Stomach (tissue), 9 donors: ENCODE data around the gene KCTD5. TPM values are rescaled to one million over a fixed set of nuclear protein-coding genes. Genes with fewer than 3 reads are reported as not detected.
"Not testable (repeated sequence)": the region's sequence is repeated elsewhere in the genome, so short reads cannot be mapped to it uniquely, and the experiment has no call there.

Experiments used
- DNase-seq, 2 donors: peaks; one replicate each; pipeline versions ENCODE4 v3.0.0 to v3.0.0-alpha.2; 2013 to 2019
- H3K27ac ChIP-seq, 5 donors: fragments of 200-600 bp in 4 of 5; sonication (generic) in 4 of 5; one replicate each; pipeline ENCODE4 v1.5.1; 2013 to 2019; ENCODE audit warnings: mild to moderate bottlenecking in 1 of 5, moderate library complexity in 1 of 5
- H3K27me3 ChIP-seq, 3 donors: fragments of 200-600 bp; sonication (generic); one replicate each; pipeline ENCODE4 v1.5.1; 2017 to 2019; ENCODE audit warnings: mixed run types in 1 of 3
- H3K36me3 ChIP-seq, 4 donors: fragments of 200-600 bp; sonication (generic); 1 replicate in 3 of 4; 2 replicates in 1 of 4; pipeline ENCODE4 v1.5.1; 2016 to 2019
- H3K4me1 ChIP-seq, 4 donors: fragments of 200-600 bp; sonication (generic); one replicate each; pipeline ENCODE4 v1.5.1; 2016 to 2019
- H3K4me3 ChIP-seq, 4 donors: fragments of 200-600 bp; sonication (generic) in 3 of 4; one replicate each; pipeline ENCODE4 v1.5.1; 2016 to 2019; ENCODE audit warnings: mild to moderate bottlenecking in 1 of 4
- H3K9me3 ChIP-seq, 4 donors: fragments of 200-600 bp; sonication (generic); one replicate each; pipeline ENCODE4 v1.5.1; 2016 to 2019
- EP300 ChIP-seq: sonication (generic); formaldehyde crosslinking; IDR thresholded peaks from one replicate; pipeline ENCODE4 v1.6.1; 2017; ENCODE audit warnings: antibody characterized with exemption
- POLR2A ChIP-seq, 4 donors: fragments of 450-650 bp; IDR thresholded peaks; one replicate each; pipeline ENCODE4 v1.6.1; 2016; ENCODE audit warnings: antibody characterized with exemption in 4 of 4, control low read depth in 2 of 4, mild to moderate bottlenecking in 1 of 4, moderate library complexity in 1 of 4
- POLR2AphosphoS5 ChIP-seq, 3 donors: sonication (generic); formaldehyde crosslinking; IDR thresholded peaks; one replicate each; pipeline ENCODE4 v1.6.1; 2016; ENCODE audit warnings: antibody characterized with exemption in 3 of 3
- WGBS, 5 donors: extraction: QIAGEN DNeasy Blood & Tissue Kit in 3 of 5; methylation state at CpG; one replicate each; pipeline versions ENCODE4 v1.1.5 to v1.1.7; 2013 to 2018; 5-methylcytosine and 5-hydroxymethylcytosine counted together
- intact Hi-C: fragments of 100-400 bp; cut with DNase I; formaldehyde crosslinking; loops from one replicate; pipeline ENCODE4 v1.15.1; 2023; ENCODE audit warnings: low total_unique reads
- polyA plus RNA-seq, 3 donors: library from polyadenylated mRNA; stranded (reverse); fragments of 200-250 nt; gene quantifications; one replicate each; pipeline ENCODE4 v1.2.3, GENCODE V29; 2013
- total RNA-seq, 5 donors: library from RNA; depleted of rRNA; stranded (reverse); fragments of >200 nt; gene quantifications; one replicate each; pipeline versions ENCODE4 v1.1.0 to v1.2.3, GENCODE V29; 2014 to 2016
- TF ChIP-seq, protein P1 (sequence below), 7 experiments: fragments of 450-650 bp in 4 of 7; fragments of 200-600 bp in 3 of 7; sonication (generic) in 3 of 7; IDR thresholded peaks; one replicate each; pipeline ENCODE4 v1.5.1; 2016 to 2019; ENCODE audit warnings: antibody characterized with exemption in 7 of 7, control low read depth in 2 of 7, mild to moderate bottlenecking in 1 of 7
- donor health status: healthy with polysubstance abuse.
- donor health status: Bipolar disorder and iron deficiency.
- donor health status: healthy.

Gene KCTD5
- total and polyA plus RNA-seq, 8 donors = 0.89 to 45.6 (median 24.7) TPM

DNA sequence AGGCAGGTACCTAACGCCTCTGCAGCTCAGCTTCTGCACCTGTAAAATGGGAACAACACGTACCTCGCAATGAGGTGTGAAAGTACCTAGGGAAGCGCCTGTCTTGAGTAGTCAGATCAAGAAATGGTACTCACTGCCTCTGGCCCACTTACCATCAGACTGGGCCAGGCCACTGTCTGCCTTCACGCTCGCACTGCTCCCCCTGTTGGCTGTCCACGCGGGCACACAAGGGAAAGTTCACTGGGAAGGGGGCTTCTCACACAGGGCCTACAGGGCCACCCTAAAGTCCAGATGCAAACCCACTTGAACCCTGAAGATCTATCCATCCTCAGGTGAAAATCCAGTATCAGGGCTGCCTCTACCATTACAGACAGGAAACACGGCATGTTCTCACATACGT lies 11.1 kb upstream of the KCTD5 start:
- intact Hi-C loops, H3K27ac ChIP-seq, H3K9me3 ChIP-seq, DNase-seq, H3K27me3 ChIP-seq: not testable (repeated sequence)
- H3K36me3 ChIP-seq = peaks cover 6 to 35% (median 33%) of the 10 kb centered on the region in 4 donors
- peaks cover 18 to 40% (median 36%) of the 10 kb centered on the region in 4 donors for H3K4me1 ChIP-seq
- peak overlapping the region in 1 of 4 donors; percentile 60 for H3K4me3 ChIP-seq
- WGBS, 5 donors = 57 to 65% (median 60%) methylated on average over 10 of the region's 10 CpGs
- TF ChIP-seq, protein P1, sequence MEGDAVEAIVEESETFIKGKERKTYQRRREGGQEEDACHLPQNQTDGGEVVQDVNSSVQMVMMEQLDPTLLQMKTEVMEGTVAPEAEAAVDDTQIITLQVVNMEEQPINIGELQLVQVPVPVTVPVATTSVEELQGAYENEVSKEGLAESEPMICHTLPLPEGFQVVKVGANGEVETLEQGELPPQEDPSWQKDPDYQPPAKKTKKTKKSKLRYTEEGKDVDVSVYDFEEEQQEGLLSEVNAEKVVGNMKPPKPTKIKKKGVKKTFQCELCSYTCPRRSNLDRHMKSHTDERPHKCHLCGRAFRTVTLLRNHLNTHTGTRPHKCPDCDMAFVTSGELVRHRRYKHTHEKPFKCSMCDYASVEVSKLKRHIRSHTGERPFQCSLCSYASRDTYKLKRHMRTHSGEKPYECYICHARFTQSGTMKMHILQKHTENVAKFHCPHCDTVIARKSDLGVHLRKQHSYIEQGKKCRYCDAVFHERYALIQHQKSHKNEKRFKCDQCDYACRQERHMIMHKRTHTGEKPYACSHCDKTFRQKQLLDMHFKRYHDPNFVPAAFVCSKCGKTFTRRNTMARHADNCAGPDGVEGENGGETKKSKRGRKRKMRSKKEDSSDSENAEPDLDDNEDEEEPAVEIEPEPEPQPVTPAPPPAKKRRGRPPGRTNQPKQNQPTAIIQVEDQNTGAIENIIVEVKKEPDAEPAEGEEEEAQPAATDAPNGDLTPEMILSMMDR (IDR thresholded peaks at IDR 0.05) = peak in 2 of 7 experiments; percentile 21 to 24

DNA sequence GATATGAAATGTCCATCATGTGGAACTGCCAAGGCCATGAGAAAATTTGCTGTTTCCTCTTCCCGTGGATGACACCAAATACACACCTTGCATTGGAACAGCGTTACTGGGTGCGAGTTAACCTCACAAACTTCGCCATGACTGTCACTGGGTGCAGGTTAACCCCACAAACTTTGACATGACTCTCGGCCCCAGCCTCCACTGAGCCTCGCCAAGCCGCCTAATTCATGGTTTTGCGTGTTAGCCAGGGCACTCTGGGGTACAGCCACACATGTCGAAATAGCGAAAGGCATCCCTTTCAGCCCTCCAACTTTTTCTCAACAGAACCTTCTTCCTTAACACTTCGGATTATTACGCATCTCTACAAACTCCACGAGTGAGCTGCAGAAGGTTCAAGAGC lies 10.6 kb upstream of the KCTD5 start:
- H3K36me3 ChIP-seq = peaks cover 6 to 33% (median 30%) of the 10 kb centered on the region in 4 donors
- peak overlapping the region in 3 of 4 donors; percentile 54 to 60 (median 57) for H3K4me3 ChIP-seq
- TF ChIP-seq EP300 (no peak), POLR2A (IDR thresholded peaks at IDR 0.05) (no peak), POLR2AphosphoS5 (IDR thresholded peaks at IDR 0.05) (no peak)
- TF ChIP-seq, protein P1 (IDR thresholded peaks at IDR 0.05) = no peak
- intact Hi-C loops = no loop called here
- peak overlapping the region in 2 of 5 donors; percentile 87 to 92 for H3K27ac ChIP-seq
- peaks cover 18 to 40% (median 36%) of the 10 kb centered on the region in 4 donors for H3K4me1 ChIP-seq
- 74 to 86% (median 83%) methylated on average over 13 of the region's 13 CpGs for WGBS, 5 donors
- H3K27me3 ChIP-seq = no peaks in the 10 kb centered on the region
- no peaks in the 10 kb centered on the region for H3K9me3 ChIP-seq
- DNase-seq = no peak

- Histone ChIP-seq H3K36me3 (peaks cover 6 to 19% (median 15%) of the 10 kb centered on the region in 4 donors), H3K4me3 (peak overlapping the region; percentile 54 to 67 (median 58)), H3K4me1 (peaks cover 18 to 40% (median 36%) of the 10 kb centered on the region in 4 donors), H3K27ac (peak overlapping the region; percentile 86 to 99 (median 91)), H3K27me3 (no peaks in the 10 kb centered on the region), H3K9me3 (no peaks in the 10 kb centered on the region)
- intact Hi-C loops = no loop called here
- TF ChIP-seq, protein P1 (IDR thresholded peaks at IDR 0.05) = no peak
- no peak for TF ChIP-seq EP300
- peak in 2 of 3 donors; percentile 62 to 69 for TF ChIP-seq POLR2AphosphoS5 (IDR thresholded peaks at IDR 0.05)
- 0 to 1% (median 1%) methylated on average over 23 to 105 of the region's 107 CpGs for WGBS, 5 donors
- DNase-seq = peak; percentile 97 to 99
Measured at GRCh38 chr16:2673066-2673999, 9.0 kb upstream of the KCTD5 start.

DNA sequence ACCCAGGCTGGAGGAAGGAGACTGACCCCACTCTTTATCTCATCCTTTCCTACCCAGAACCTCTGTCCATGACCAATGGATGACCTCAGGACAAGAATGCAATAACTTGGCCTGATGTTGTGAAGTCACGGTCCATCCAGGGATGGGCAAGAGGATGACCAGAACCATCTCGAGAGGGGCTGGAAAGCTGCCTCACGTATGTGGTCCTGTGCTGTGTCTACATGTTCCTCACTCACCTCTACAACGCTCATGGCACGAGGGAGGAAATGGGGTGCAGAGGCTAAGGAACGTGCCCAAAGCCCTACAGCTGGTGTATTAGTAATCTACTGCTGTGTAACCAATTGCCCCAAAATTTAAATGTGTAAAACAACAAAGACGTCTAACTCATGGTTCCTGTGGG lies 7.3 kb upstream of the KCTD5 start:
- intact Hi-C loops = no loop called here
- Histone ChIP-seq H3K4me3 (no peak overlapping the region), H3K36me3 (peaks cover 0 to 8% (median 3%) of the 10 kb centered on the region in 4 donors), H3K27ac (peak overlapping the region in 3 of 5 donors; percentile 46 to 91 (median 87)), H3K4me1 (peaks cover 13 to 32% (median 30%) of the 10 kb centered on the region in 4 donors), H3K27me3 (no peaks in the 10 kb centered on the region), H3K9me3 (no peaks in the 10 kb centered on the region)
- TF ChIP-seq POLR2A (IDR thresholded peaks at IDR 0.05) (no peak), POLR2AphosphoS5 (IDR thresholded peaks at IDR 0.05) (no peak), EP300 (no peak)
- TF ChIP-seq, protein P1 (IDR thresholded peaks at IDR 0.05) = no peak
- DNase-seq = no peak
- WGBS, 5 donors = 82 to 88% (median 85%) methylated on average over 7 of the region's 7 CpGs
